HL-60 (cell line): ENCODE measurements around the gene HYAL1.

Source experiments
- DNase-seq, 2 experiments: peaks; one replicate each; pipeline ENCODE4 v3.0.0-alpha.2; 2010 to 2020; ENCODE audit warnings: low read depth in 1 of 2, low spot score in 1 of 2
- H3K27ac ChIP-seq: fragments of 250-450 bp; sonication (Bioruptor Pico); replicated peaks from 2 replicates; pipeline ENCODE4 v1.5.1; 2020; ENCODE audit warnings: mild to moderate bottlenecking, moderate library complexity
- H3K27me3 ChIP-seq: fragments of 250-450 bp; sonication (Bioruptor Pico); 2 replicates; pipeline ENCODE4 v1.5.1; 2021; ENCODE audit warnings: mild to moderate bottlenecking, moderate library complexity; ENCODE audit not compliant: insufficient read depth, poor library complexity, severe bottlenecking
- H3K4me3 ChIP-seq: replicated peaks from 2 replicates; pipeline ENCODE4 v1.5.1; 2011; ENCODE audit warnings: mild to moderate bottlenecking, control low read depth, low read length; ENCODE audit not compliant: insufficient read depth
- GABPA ChIP-seq: IDR thresholded peaks from 2 replicates; pipeline ENCODE4 v1.6.1; 2012; ENCODE audit warnings: low read depth
- POLR2AphosphoS5 ChIP-seq: IDR thresholded peaks from 2 replicates; pipeline ENCODE4 v1.6.1; 2012; ENCODE audit warnings: low read depth
- SPI1 ChIP-seq: IDR thresholded peaks from 2 replicates; pipeline ENCODE4 v1.6.1; 2012; ENCODE audit warnings: low read depth, mild to moderate bottlenecking, borderline replicate concordance
- TF ChIP-seq, protein P1 (sequence below): IDR thresholded peaks from 2 replicates; pipeline ENCODE4 v1.6.1; 2012; ENCODE audit warnings: low read depth; ENCODE audit not compliant: insufficient replicate concordance
- TF ChIP-seq, protein P2 (sequence below): IDR thresholded peaks from one replicate; pipeline ENCODE4 v1.5.1; 2011; ENCODE audit warnings: low read length, control low read depth, inconsistent platforms; ENCODE audit not compliant: insufficient read depth

HYAL1 gene

DNA sequence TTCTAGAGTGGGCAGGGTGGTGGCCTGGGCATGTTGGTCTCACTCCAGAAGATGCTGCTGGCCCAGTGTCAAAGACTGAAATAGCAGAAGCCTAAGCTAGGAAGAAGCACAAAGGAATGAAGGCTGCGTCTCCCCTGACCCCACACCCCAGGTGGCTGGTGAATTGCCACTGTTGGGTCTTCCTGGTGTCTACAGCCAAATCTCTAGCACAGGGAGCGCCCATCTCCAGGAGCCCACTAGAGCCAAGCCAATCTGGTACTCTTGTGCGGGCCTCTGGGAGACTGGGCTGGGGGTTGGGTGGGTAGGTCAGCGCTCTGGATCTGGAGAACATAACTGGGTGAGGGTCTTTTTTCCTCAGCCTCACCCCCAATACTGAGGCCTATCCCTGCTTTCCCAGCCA is 23.8 kb upstream of the HYAL1 start:
- Histone ChIP-seq H3K4me3 (peak overlapping the region; percentile 94), H3K27me3 (no peaks in the 10 kb centered on the region), H3K27ac (peak overlapping the region; percentile 75)
- no peak for DNase-seq
- TF ChIP-seq GABPA = no peak
- no peak for TF ChIP-seq SPI1
- TF ChIP-seq, protein P1, sequence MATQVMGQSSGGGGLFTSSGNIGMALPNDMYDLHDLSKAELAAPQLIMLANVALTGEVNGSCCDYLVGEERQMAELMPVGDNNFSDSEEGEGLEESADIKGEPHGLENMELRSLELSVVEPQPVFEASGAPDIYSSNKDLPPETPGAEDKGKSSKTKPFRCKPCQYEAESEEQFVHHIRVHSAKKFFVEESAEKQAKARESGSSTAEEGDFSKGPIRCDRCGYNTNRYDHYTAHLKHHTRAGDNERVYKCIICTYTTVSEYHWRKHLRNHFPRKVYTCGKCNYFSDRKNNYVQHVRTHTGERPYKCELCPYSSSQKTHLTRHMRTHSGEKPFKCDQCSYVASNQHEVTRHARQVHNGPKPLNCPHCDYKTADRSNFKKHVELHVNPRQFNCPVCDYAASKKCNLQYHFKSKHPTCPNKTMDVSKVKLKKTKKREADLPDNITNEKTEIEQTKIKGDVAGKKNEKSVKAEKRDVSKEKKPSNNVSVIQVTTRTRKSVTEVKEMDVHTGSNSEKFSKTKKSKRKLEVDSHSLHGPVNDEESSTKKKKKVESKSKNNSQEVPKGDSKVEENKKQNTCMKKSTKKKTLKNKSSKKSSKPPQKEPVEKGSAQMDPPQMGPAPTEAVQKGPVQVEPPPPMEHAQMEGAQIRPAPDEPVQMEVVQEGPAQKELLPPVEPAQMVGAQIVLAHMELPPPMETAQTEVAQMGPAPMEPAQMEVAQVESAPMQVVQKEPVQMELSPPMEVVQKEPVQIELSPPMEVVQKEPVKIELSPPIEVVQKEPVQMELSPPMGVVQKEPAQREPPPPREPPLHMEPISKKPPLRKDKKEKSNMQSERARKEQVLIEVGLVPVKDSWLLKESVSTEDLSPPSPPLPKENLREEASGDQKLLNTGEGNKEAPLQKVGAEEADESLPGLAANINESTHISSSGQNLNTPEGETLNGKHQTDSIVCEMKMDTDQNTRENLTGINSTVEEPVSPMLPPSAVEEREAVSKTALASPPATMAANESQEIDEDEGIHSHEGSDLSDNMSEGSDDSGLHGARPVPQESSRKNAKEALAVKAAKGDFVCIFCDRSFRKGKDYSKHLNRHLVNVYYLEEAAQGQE = no peak
- TF ChIP-seq, protein P2, sequence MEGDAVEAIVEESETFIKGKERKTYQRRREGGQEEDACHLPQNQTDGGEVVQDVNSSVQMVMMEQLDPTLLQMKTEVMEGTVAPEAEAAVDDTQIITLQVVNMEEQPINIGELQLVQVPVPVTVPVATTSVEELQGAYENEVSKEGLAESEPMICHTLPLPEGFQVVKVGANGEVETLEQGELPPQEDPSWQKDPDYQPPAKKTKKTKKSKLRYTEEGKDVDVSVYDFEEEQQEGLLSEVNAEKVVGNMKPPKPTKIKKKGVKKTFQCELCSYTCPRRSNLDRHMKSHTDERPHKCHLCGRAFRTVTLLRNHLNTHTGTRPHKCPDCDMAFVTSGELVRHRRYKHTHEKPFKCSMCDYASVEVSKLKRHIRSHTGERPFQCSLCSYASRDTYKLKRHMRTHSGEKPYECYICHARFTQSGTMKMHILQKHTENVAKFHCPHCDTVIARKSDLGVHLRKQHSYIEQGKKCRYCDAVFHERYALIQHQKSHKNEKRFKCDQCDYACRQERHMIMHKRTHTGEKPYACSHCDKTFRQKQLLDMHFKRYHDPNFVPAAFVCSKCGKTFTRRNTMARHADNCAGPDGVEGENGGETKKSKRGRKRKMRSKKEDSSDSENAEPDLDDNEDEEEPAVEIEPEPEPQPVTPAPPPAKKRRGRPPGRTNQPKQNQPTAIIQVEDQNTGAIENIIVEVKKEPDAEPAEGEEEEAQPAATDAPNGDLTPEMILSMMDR = no peak

DNA sequence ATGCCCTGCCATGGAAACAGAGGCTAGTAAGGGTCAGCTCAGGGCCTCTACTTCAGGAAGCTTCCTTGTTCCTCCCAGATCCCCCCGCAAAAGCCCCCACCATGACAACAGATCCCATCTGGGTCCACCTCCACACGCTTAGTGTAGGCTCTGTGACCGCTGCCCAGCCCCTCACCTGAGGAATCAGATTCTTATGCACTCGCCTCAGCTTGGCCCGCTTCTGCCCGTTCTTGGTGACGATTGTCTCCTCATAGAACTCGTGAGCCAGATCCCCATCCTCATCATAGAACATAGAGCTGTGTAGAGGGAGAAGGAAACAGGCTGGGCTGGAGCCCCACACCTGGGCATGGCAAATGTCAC is 22.8 kb upstream of the HYAL1 start:
- Histone ChIP-seq H3K4me3 (no peak overlapping the region), H3K27me3 (no peaks in the 10 kb centered on the region), H3K27ac (peak overlapping the region; percentile 50)
- TF ChIP-seq SPI1 (no peak), GABPA (no peak), POLR2AphosphoS5 (no peak)
- TF ChIP-seq, protein P2 = no peak
- TF ChIP-seq, protein P1 = no peak
- no peak for DNase-seq

DNA sequence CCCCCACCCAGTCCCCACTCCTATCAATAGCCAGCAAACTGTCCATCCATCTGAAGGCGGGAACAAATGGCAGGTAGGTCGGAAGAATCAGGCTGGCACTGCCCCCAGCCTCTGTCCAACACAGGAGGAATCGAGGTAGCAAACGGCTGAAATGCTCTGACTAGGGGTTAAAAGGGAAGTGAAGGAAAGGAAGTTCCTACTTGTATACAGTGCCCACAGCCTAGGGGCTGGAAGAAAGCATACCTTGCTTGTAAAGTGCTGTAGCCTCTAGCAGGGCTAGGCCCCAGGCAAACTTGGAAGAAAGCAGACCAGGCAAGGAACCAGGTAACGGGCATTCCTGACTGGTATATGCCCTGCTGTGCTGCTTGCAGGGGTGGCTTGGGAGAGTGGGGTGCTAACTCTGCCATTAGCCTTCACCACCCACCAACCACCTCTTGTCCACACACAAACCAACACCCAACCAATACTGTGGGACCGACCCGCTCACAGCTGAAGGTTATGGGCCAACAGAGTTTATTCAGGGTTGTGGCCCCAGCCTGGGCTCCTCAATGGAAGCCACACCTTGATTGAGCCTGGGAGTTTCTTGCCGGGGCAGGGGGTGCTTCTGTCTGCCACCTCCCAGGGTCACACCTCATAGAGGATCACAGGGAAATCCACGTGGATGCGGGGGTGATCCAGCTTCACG is 22.3 kb upstream of the HYAL1 start:
- peak overlapping the region; percentile 50 for H3K27ac ChIP-seq
- H3K4me3 ChIP-seq = no peak overlapping the region
- no peaks in the 10 kb centered on the region for H3K27me3 ChIP-seq
- TF ChIP-seq, protein P1 = no peak
- TF ChIP-seq SPI1 = peak; percentile 88
- peak in 1 of 2 experiments; percentile 64 for DNase-seq

DNA sequence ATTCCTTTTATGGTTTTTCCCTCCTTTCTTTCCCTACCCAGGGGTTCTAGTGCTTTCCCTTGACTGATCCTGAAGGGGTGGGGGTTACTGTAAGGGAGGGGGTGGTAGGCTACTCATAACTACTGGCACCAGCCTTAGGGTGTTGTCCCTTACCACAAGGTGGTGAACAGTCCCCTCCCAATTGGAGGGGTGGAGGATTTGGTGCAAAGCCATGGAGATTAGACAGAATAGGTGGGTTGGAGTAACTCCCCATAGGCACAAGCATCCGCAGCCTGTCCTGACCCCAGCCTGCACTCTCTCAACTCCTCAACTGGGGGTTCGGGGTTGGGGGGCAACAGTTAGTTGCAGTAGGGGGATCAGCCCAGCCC is 21.7 kb upstream of the HYAL1 start:
- Histone ChIP-seq H3K27me3 (no peaks in the 10 kb centered on the region), H3K4me3 (no peak overlapping the region), H3K27ac (peak overlapping the region; percentile 50)
- TF ChIP-seq, protein P1 = no peak
- TF ChIP-seq POLR2AphosphoS5 (no peak), GABPA (no peak)
- TF ChIP-seq, protein P2 = no peak
- no peak for DNase-seq
